Tracheal epithelial cell (primary cell): ENCODE results near the gene HLA-DQA2. TPM values are rescaled to one million over a fixed set of nuclear protein-coding genes. Genes with fewer than 3 reads are reported as not detected.

Experiments used
- total RNA-seq: library from RNA; depleted of rRNA; stranded (reverse); fragments of >200 nt; gene quantifications from 2 replicates; pipeline ENCODE4 v1.2.1, GENCODE V29; 2014

Gene HLA-DQA2
- not detected in 2 replicates for total RNA-seq

GRCh38 chr6:32741031-32741960, at the start of gene HLA-DQA2:
Gene HLA-DQA2 (plus strand): TSS chr6:32741391. CDS start chr6:32741444, 53 bp downstream.

GRCh38 chr6:32763421-32763820, 22.2 kb downstream of the HLA-DQA2 start, which contains the start of gene HLA-DQB2:
Gene HLA-DQB2 (minus strand): TSS chr6:32763532. CDS start chr6:32763470, 62 bp downstream.

Other genes with a start within 250 kb of the HLA-DQA2 start
- gene HLA-DRB5, start 211.1 kb upstream of the HLA-DQA2 start, total RNA-seq = under 0.01 TPM in 1 of 2 replicates, not detected in the other
- gene HLA-DRB1, start 151.5 kb upstream of the HLA-DQA2 start, total RNA-seq = 3.4 TPM in 1 of 2 replicates, not detected in the other
- 0.24 TPM in 1 of 2 replicates, not detected in the other for gene HLA-DQA1, start 104.0 kb upstream of the HLA-DQA2 start, total RNA-seq
- 7.7 TPM in 1 of 2 replicates, not detected in the other for gene HLA-DQB1, start 74.7 kb upstream of the HLA-DQA2 start, total RNA-seq
- gene HLA-DQB2, start 22.1 kb downstream of the HLA-DQA2 start, total RNA-seq = not detected in 2 replicates
- gene HLA-DOB, start 75.6 kb downstream of the HLA-DQA2 start, total RNA-seq = 0.72 and 1.9 TPM in 2 replicates
- gene TAP2, start 97.3 kb downstream of the HLA-DQA2 start, total RNA-seq = 19.4 and 32.8 TPM in 2 replicates
- 16.0 and 48.4 TPM in 2 replicates for gene PSMB8, start 102.7 kb downstream of the HLA-DQA2 start, total RNA-seq
- 43.5 and 87.0 TPM in 2 replicates for gene TAP1, start 112.3 kb downstream of the HLA-DQA2 start, total RNA-seq
- gene PSMB9, start 112.8 kb downstream of the HLA-DQA2 start, total RNA-seq = 3.4 and 16.1 TPM in 2 replicates
- gene HLA-DMB, start 199.6 kb downstream of the HLA-DQA2 start, total RNA-seq = 0.64 and 0.96 TPM in 2 replicates
- gene HLA-DMA, start 211.7 kb downstream of the HLA-DQA2 start, total RNA-seq = 1.2 and 1.5 TPM in 2 replicates
- gene BRD2, start 227.2 kb downstream of the HLA-DQA2 start, total RNA-seq = 48.9 and 66.1 TPM in 2 replicates